WTC11 (cell line): ENCODE measurements around the gene CTBP1. TPM values are rescaled to one million over a fixed set of nuclear protein-coding genes. Genes with fewer than 3 reads are reported as not detected.

ENCODE experiments used
- ATAC-seq: fragments of 200-7000 bp; cut with Tn5 transposase; 2 replicates; pipeline ENCODE4 v1.10.0; 2021; ENCODE audit warnings: mild to moderate bottlenecking, moderate library complexity
- CTCF ChIA-PET: fragments of 300-600 bp; sonication (Branson Sonifier 250); formaldehyde crosslinking; loops from one replicate; lab custom pipeline; 2021; ENCODE audit warnings: antibody characterized with exemption; lab: Charles Lee
- POLR2A ChIA-PET: fragments of 350-600 bp; sonication (Branson Sonifier 250); formaldehyde crosslinking; loops from one replicate; lab custom pipeline; 2021; ENCODE audit warnings: antibody characterized with exemption; lab: Charles Lee
- DNase-seq: peaks from one replicate; pipeline ENCODE4 v3.0.0; 2021; ENCODE audit warnings: low spot score
- H3K27ac Mint-ChIP-seq: 2 replicates; pipeline ENCODE4 v1.8.0; 2021; ENCODE audit warnings: mixed read lengths
- H3K27me3 Mint-ChIP-seq: 2 replicates; pipeline ENCODE4 v1.8.0; 2021; ENCODE audit warnings: low read depth, mild to moderate bottlenecking, moderate library complexity, mixed read lengths
- H3K36me3 Mint-ChIP-seq: 2 replicates; pipeline ENCODE4 v1.8.0; 2021; ENCODE audit warnings: mixed read lengths
- H3K4me1 Mint-ChIP-seq: 2 replicates; pipeline ENCODE4 v1.8.0; 2022; ENCODE audit warnings: mixed read lengths
- H3K4me3 Mint-ChIP-seq: 2 replicates; pipeline ENCODE4 v1.8.0; 2021; ENCODE audit warnings: mild to moderate bottlenecking, moderate library complexity, mixed read lengths
- H3K9me3 Mint-ChIP-seq: 2 replicates; pipeline ENCODE4 v1.8.0; 2021; ENCODE audit warnings: mixed read lengths
- ARID4B ChIP-seq: sonication (generic); formaldehyde crosslinking; IDR thresholded peaks from 2 replicates; pipeline ENCODE4 v1.8.0; 2023; ENCODE audit warnings: missing genetic modification reagents, mild to moderate bottlenecking, borderline replicate concordance
- ATF6 ChIP-seq: sonication (generic); formaldehyde crosslinking; IDR thresholded peaks from 2 replicates; pipeline ENCODE4 v1.8.1; 2023; ENCODE audit warnings: mild to moderate bottlenecking, missing genetic modification reagents
- CTCF ChIP-seq: fragments of 200-600 bp; IDR thresholded peaks from 2 replicates; pipeline ENCODE4 v1.8.0; 2022; ENCODE audit warnings: antibody characterized with exemption
- EMX1 ChIP-seq: fragments of 250-450 bp; sonication (Bioruptor Pico); IDR thresholded peaks from 2 replicates; pipeline ENCODE4 v1.8.0; 2021; ENCODE audit warnings: mild to moderate bottlenecking
- ETV6 ChIP-seq: sonication (generic); formaldehyde crosslinking; IDR thresholded peaks from 2 replicates; pipeline ENCODE4 v1.8.1; 2022; ENCODE audit warnings: mild to moderate bottlenecking, missing genetic modification reagents
- GTF2I ChIP-seq: fragments of 250-450 bp; sonication (Bioruptor Pico); conservative IDR thresholded peaks from 2 replicates; pipeline ENCODE4 v1.4.0; 2021; ENCODE audit warnings: mild to moderate bottlenecking
- JAZF1 ChIP-seq: fragments of 250-450 bp; sonication (Bioruptor Pico); IDR thresholded peaks from 2 replicates; pipeline ENCODE4 v1.9.0; 2021; ENCODE audit warnings: moderate library complexity, mild to moderate bottlenecking, inconsistent platforms
- JUN ChIP-seq: sonication (generic); formaldehyde crosslinking; IDR thresholded peaks from 2 replicates; pipeline ENCODE4 v1.8.0; 2023; ENCODE audit warnings: mild to moderate bottlenecking, missing genetic modification reagents
- KAT7 ChIP-seq: sonication (generic); formaldehyde crosslinking; IDR thresholded peaks from 2 replicates; pipeline ENCODE4 v1.8.1; 2023; ENCODE audit warnings: missing genetic modification reagents, mild to moderate bottlenecking, borderline replicate concordance
- MXD4 ChIP-seq: fragments of 250-450 bp; sonication (Bioruptor Pico); IDR thresholded peaks from 2 replicates; pipeline ENCODE4 v1.8.0; 2021; ENCODE audit warnings: mild to moderate bottlenecking, moderate library complexity, borderline replicate concordance
- MYBL2 ChIP-seq: sonication (generic); formaldehyde crosslinking; IDR thresholded peaks from 2 replicates; pipeline ENCODE4 v1.8.1; 2023; ENCODE audit warnings: mild to moderate bottlenecking, moderate library complexity, missing genetic modification reagents
- NFATC4 ChIP-seq: fragments of 250-450 bp; sonication (Bioruptor Pico); IDR thresholded peaks from 2 replicates; pipeline ENCODE4 v1.9.0; 2021; ENCODE audit warnings: mild to moderate bottlenecking
- PRDM15 ChIP-seq: sonication (generic); formaldehyde crosslinking; IDR thresholded peaks from 2 replicates; pipeline ENCODE4 v1.8.0; 2022; ENCODE audit warnings: missing genetic modification reagents
- PREB ChIP-seq: sonication (generic); formaldehyde crosslinking; IDR thresholded peaks from 2 replicates; pipeline ENCODE4 v1.8.1; 2022; ENCODE audit warnings: mild to moderate bottlenecking, missing genetic modification reagents, moderate library complexity, borderline replicate concordance
- SMAD3 ChIP-seq: sonication (generic); formaldehyde crosslinking; IDR thresholded peaks from 2 replicates; pipeline ENCODE4 v1.8.0; 2022; ENCODE audit warnings: missing genetic modification reagents, mild to moderate bottlenecking, borderline replicate concordance
- SP1 ChIP-seq: sonication (generic); formaldehyde crosslinking; conservative IDR thresholded peaks from 2 replicates; pipeline ENCODE4 v1.8.1; 2022; ENCODE audit warnings: missing genetic modification reagents
- TEAD1 ChIP-seq: sonication (generic); formaldehyde crosslinking; IDR thresholded peaks from 2 replicates; pipeline ENCODE4 v1.8.0; 2022; ENCODE audit warnings: mild to moderate bottlenecking, missing genetic modification reagents
- TP53 ChIP-seq: sonication (generic); formaldehyde crosslinking; IDR thresholded peaks from 2 replicates; pipeline ENCODE4 v1.8.1; 2023; ENCODE audit warnings: mild to moderate bottlenecking, missing genetic modification reagents
- ZBTB43 ChIP-seq: sonication (generic); formaldehyde crosslinking; IDR thresholded peaks from 2 replicates; pipeline ENCODE4 v1.8.1; 2023; ENCODE audit warnings: mild to moderate bottlenecking, missing genetic modification reagents
- ZNF138 ChIP-seq: sonication (generic); formaldehyde crosslinking; conservative IDR thresholded peaks from 2 replicates; pipeline ENCODE4 v1.8.1; 2022; ENCODE audit warnings: mild to moderate bottlenecking, moderate library complexity, missing genetic modification reagents
- ZNF263 ChIP-seq: sonication (generic); formaldehyde crosslinking; IDR thresholded peaks from 2 replicates; pipeline ENCODE4 v1.8.1; 2022; ENCODE audit warnings: low read depth, mild to moderate bottlenecking, moderate library complexity, missing genetic modification reagents
- total RNA-seq: library from RNA; stranded (reverse); gene quantifications from 3 replicates; pipeline ENCODE4 v1.2.3, GENCODE V29; 2021

CTBP1 gene
- total RNA-seq, 1 experiment from 2014 or later = 143 TPM

GRCh38 chr4:1201851-1202525, 46.9 kb downstream of the CTBP1 start (continued):
- TF ChIP-seq SMAD3 (CRISPR knock-in tag) (no peak), TEAD1 (CRISPR knock-in tag) (no peak)

- DNase-seq (peak; percentile 8), ATAC-seq (no peak)
- no peak overlapping the region for H3K4me3 Mint-ChIP-seq
- H3K27ac Mint-ChIP-seq = no peak overlapping the region
- H3K4me1 Mint-ChIP-seq = no peaks in the 10 kb centered on the region
- no peaks in the 10 kb centered on the region for H3K9me3 Mint-ChIP-seq
- TF ChIP-seq PRDM15 (CRISPR knock-in tag) (no peak), CTCF (no peak), SP1 (CRISPR knock-in tag) (no peak), TP53 (CRISPR knock-in tag) (no peak), NFATC4 (CRISPR knock-in tag) (no peak), ETV6 (no peak), EMX1 (no peak), ATF6 (no peak), JAZF1 (CRISPR knock-in tag) (no peak), JUN (CRISPR knock-in tag) (no peak), PREB (CRISPR knock-in tag) (no peak), ZNF138 (CRISPR knock-in tag) (no peak), ZNF263 (CRISPR knock-in tag) (no peak), KAT7 (CRISPR knock-in tag) (no peak), ARID4B (CRISPR knock-in tag) (no peak), MYBL2 (no peak), MXD4 (CRISPR knock-in tag) (no peak), GTF2I (CRISPR knock-in tag) (no peak), ZBTB43 (no peak)
- TF ChIP-seq, all 79 proteins: peak for 0
- no peaks in the 10 kb centered on the region for H3K36me3 Mint-ChIP-seq
- no peaks in the 10 kb centered on the region for H3K27me3 Mint-ChIP-seq
- ChIA-PET CTCF (interaction anchor here (1.4 kb wide), 1 partner anchor 87 kb away, joined by 6 read pairs; the partner anchor contains the start of gene RNF212), POLR2A (no interaction called here)
These were observed 48.4 kb downstream of the CTBP1 start for GRCh38 chr4:1200425-1201035.
